GM18508 (cell line): Measurements from ENCODE around the gene EID3.
"Not testable (repeated sequence)": the region's sequence is repeated elsewhere in the genome, so short reads cannot be mapped to it uniquely, and the experiment has no call there.

Experiments
- ATAC-seq: cut with Tn5 transposase; IDR thresholded peaks from one replicate; pipeline ENCODE4 v1.9.1; 2021; ENCODE audit warnings: moderate number of reproducible peaks; ENCODE audit not compliant: insufficient read depth, unreplicated experiment

The EID3 gene

DNA sequence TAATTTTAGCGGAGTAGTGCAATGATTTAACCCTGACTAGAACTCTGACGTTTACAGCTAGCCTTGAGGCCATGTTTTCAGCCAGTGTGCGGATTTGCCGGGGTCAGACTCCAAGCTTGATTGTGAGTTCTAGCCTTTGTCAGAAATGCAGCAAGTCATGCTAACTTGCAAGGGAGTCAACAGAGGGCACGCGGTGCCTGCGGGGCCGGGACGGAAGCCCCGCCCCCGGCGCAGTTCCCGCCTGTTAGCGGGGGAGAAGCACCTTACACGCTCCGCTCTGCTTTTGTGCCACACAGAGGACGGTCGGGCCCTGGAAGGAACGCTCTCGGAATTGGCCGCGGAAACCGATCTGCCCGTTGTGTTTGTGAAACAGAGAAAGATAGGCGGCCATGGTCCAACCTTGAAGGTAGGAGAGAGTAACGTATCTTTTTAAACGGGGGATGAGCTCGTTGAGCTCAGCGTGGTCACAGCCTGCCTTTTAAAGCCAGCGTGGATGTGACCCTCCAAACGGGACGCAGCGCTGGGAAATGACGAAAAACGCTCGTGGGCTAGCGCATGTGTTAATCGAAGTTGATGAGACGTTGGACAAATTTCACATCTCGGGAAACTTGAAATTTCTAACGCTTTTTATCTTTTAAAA, 14.8 kb upstream of the EID3 start:
- no peak for ATAC-seq

GRCh38 chr12:104290320-104290719, 13.2 kb upstream of the EID3 start:
- ATAC-seq: no peak

DNA sequence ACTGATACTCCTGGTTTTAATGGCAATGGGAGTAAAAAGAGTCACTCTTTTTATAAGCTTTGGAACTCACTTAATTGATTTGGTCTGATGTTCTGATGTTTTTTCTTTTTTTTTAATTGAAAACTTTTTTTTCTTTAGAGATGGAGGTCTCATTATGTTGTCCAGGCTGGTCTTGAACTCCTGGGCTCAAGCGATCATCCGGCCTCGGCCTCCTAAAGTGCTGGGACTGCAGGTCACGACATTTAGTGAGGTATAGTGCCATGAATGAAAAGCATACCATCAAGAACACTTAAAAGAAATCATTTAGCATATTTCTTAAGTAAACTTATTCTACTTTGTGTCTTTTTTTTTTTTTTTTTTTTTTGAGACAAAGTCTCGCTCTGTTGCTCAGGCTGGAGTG, 12.7 kb upstream of the EID3 start:
- no peak for ATAC-seq

DNA sequence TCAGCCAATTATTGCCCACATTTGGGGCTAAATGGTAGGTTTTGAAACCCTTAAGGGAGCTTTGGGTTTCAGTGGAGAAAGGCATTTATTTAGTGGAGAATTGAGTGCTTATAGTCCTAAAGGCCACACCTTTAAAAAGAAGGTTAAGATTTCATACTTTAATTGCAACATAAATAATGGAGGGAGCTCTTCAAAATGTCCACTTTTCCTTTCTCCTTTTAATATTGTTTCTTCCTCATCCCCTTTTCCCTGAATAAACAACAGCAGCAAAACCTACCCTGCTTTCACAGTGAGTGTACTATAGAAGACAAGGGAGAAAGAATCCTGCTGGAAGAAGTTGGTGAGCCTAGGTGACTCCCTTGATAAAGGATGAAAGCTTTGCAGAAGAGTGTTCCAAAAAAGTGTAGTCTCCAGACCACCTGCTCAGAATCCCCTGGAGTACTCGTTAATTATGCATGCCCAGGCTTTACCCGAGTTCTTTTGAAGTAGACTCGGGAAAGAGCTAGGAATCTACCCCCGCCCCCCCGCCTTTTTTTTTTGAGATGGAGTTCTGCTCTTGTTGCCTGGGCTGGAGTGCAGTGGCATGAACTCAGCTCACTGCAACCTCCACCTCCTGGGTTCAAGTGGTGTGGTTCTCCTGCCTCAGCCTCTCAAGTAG, 11.5 kb upstream of the EID3 start:
- no peak for ATAC-seq

GRCh38 chr12:104292872-104293794, 10.4 kb upstream of the EID3 start:
- no peak for ATAC-seq

DNA sequence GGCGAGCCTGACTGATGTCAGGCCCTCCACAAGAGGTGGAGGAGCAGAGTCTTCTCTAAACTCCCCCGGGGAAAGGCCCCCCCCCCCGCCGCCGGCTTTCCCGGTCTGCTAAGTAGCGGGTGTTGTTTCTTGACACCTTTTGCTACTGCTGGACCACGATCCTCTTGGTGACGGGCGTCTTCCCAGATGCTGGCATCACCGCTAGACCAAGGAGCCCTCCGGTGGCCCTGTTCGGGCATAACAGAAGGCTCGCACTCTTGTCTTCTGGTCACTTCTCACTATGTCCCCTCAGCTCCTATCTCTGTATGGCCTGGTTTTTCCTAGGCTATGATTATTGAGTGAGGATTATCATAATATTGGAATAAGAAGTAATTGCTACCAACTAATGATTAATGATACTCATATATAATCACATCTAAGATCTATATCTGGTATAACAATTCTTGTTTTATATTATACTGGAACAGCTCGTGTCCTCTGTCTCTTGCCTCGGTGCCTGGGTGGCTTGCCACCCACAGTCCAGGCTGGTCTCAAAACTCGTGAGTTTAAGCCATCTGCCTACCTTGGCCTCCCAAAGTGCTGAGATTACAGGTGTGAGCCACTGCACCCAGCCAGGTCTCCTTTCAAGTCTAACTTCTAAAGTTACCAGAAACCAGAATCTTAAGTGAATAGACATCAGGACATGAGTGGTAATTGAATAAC, 9.2 kb upstream of the EID3 start:
- ATAC-seq: not testable (repeated sequence)

DNA sequence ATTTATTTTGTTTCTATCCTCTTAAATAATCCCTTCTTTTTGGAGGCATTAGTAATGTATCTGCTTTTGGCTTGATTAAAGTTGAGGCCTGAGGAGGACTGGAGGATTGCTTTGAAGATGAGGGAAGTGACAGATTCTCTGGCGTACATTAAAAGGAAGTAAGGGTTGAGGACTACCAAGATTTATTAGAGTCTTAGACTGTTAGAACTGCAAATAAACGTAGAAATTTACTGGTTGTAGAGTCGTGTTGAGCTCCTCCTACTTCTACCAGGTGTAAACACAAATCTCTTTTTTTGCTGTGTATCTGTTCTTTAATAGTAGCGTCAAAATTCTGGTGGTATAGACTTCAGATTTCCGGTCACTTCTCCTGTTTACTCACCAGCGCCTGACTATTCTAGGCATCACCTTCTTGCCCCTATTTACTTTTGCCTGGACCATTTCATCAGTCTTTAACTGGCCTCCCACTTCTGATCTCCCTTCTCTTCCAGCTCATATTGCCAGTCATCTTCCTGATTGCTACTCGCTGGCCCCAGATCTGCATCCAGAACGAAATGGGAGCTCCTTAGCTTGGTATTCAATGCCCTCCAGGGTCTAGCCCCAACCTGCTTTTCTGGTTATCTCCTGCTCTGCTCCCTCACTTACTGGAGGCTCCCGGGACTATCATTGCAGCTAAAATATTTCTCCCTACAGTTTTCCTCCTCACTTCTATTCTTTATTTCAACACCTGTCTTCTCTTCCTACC, 8.4 kb upstream of the EID3 start:
- no peak for ATAC-seq

GRCh38 chr12:104295954-104296353, 7.6 kb upstream of the EID3 start:
- ATAC-seq: no peak

DNA sequence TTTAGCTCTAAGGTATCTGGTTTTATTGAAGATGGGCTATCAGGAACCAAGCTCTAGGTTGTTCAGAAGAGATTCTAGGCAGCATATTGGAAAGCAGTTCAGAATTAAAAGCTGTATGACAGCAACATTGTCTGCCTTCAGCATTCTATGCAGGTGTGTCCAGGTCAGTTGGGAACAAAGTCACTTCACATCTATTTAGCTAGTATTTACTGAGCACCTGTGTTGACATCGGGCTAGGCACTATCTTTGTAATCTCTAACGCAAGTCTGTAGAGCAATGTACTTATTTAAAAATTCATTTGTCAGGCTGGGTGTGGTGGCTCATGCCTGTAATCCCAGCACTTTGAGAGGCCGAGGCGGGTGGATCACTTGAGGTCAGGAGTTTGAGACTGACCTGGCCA, 6.8 kb upstream of the EID3 start:
- no peak for ATAC-seq

DNA sequence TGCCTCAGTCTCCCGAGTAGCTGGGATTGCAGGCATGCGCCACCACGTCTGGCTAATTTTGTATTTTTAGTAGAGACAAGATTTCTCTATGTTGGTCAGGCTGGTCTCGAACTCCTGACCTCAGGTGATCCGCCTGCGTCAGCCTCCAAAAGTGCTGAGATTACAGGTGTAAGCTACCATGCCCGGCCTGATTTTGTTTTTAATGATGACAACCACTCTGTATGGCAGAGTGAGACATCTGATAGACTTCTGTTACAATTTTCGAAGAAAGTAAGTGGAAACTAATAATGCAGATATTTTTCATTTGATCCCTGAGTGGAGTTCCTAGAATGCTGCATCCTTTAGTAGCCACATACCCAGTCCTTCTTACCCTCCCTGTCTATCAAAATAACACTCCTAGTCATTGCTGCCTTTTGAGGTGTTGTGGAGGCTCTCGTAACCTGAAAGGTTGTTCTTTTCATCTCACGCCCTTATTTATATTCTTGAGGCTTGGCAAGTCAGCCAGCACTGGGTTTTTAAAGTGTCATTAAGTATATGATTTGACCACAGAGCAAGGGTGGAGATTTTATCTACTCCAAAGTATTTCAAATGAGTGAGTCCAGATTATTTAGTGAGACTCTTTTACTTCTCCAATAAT, 5.9 kb upstream of the EID3 start:
- ATAC-seq: no peak

- ATAC-seq: no peak
These were observed 3.6 kb upstream of the EID3 start for GRCh38 chr12:104299842-104300481.

DNA sequence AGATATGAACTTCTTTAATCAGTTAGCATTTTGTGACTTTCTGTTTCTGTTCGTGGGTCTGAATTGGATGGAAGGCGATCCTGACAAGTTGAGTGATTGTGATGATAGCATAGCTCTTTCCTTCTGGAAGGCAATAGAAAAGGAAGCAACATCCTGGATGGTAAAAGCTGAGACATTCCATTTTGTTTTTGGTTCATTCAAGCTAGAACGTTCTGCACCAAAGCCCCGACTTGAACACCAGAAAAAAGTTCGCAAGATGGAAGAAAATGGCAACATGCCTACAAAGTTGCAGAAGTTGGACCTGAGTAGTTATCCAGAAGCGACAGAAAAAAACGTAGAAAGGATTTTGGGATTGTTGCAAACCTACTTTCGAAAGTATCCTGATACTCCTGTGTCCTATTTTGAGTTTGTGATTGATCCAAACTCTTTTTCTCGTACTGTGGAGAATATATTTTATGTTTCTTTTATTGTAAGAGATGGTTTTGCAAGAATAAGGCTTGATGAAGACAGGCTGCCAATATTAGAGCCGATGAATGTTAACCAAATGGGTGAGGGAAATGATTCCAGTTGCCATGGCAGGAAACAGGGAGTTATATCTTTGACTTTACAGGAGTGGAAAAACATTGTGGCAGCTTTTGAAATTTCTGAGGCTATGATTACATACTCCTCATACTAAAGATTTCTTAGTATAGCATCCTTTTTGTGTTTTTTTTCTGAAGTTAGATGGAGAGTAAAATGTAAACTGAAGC, 896 bp downstream of the EID3 start:
- no peak for ATAC-seq

DNA sequence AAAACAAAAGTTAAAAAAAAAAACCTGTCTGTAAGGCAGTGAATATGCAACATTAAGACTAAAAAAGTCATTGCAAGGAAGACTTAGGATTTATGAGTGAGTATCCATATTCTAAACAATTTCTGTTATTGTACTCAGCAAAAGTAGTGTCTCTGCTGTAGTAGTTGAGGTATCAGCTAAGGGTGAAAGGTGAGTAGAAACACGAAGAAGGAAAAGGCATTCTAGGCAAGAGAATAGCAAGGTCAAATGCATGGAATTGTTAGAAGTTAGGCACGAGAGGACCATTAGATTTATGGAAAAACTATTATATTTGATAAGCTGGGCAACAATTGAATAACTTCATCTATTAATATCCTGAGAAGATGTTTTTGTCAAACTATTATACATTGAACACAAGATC, 1.8 kb downstream of the EID3 start:
- no peak for ATAC-seq

DNA sequence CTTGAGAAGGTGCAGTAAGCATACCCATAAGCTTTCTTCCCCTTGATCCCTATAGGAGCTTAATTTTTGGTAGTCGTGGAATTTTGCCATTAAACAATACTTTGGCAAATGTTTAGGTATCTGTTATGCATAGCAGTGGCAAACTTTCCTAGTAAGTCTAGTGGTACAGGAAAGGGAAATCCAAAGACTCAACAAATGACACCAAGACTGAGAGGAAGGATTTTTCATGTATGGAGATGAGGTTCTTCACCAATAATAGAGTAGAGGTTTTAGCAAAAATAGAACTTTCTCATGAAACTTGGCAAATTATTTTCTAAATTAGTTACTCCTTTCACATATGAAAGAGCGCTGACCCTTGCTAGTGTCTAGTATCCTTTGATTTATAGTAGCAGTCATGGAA, 2.8 kb downstream of the EID3 start:
- ATAC-seq: no peak

DNA sequence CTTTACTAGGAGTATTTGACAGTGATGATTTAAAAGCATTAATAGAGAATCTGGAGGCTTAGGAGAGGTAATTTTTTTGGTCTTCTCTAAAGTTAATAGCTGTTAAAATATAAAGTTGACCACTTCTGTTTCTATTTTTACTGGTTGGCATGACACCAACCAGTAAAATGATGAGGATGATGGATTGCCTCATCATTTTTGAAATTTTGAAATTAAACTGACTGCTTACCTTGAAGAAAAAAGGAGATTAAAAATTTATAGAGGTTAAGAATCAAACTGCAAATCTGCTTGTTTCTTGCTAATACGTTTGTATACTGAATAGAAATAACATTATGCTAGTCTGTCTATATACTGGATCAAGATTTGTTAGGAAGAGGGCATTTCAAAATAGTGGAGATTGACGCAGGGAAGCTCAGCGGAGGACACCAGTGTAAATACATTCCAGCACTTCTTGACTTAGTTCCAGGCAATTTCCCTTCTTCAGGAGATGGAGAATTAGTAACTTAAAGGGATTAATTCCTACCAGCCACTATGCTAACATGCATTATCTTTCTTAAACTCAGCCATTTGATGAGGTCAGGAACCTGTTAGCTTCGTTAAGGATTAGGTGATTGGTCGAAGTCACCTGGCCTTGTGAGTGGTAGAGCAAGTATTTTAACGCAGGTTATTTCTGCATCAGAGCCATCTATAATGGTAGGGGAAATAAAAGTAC, 3.6 kb downstream of the EID3 start:
- ATAC-seq: no peak

- ATAC-seq: no peak
These were observed 4.1 kb downstream of the EID3 start for GRCh38 chr12:104307655-104308000.

DNA sequence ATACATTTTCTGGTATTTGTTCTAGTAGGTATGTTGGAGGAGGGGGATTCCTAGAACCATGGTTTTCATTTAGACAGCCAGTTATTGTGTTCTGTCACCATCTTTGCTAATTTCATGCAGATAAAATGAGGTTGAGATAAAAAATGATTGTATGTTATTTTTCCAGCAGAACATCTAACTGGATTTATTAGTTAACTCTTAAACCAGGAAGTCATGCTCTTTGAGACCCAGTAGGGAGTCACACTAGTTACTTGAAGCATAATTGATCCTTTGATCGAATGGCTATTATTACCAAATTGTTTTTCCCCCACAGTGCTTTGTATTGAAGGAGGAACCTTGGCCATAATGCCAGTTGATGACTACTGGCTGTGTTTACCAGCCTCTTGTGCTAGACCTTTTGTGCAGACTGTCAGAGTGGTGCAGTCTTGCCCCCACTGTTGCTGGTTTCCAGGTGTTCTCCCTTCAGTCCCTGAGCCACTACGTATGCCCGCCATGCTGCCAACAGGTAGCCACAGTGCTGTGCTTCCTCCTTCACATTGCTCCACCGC, 6.0 kb downstream of the EID3 start:
- no peak for ATAC-seq
